ENCODE measurements around the gene CPXM2. TPM values are rescaled to one million over a fixed set of nuclear protein-coding genes. Genes with fewer than 3 reads are reported as not detected.

Gene CPXM2
- total RNA-seq, 1 donor from 2014 or later: not detected

DNA sequence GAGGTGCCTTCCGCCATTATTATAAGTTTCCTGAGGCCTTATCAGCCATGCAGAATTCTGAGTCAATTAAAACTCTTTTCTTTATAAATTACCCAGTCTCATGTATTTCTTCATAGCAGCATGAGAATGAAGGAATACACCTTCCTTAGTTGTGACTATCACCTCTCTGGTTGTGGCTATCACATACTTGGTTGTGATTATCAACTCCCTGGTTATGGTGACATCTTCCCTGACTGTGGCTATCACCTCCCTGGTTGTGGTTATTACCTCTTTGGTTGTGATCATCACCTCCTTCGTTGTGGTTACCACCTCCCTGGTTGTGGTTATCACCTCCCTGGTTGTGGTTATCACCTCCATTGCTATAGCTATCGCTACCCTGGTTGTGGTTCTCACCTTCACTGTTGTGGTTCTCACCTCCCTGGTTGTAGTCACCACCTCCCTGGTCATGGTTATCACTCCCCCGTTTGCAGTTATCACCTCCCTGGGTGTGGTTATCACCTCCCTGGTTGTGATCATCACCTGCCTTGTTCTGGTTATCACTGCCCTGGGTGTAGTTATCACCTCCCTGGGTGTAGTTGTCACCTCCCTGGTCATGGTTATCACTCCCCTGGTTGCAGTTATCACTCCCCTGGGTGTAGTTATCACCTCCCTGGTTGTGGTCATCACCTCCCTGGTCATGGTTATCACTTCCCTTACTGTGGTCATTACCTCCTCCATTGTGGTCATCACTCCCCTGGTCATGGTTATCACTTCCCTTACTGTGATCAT lies 119.5 kb downstream of the CPXM2 start:
- POLR2A ChIA-PET: no interaction called here
- CTCF ChIA-PET: no interaction called here
- TF ChIP-seq CTCF (IDR thresholded peaks at IDR 0.05): no peak

GRCh38 chr10:123769647-123770046 lies 122.0 kb downstream of the CPXM2 start:
- H3K36me3 Mint-ChIP-seq (ENCODE audit: low read depth): no peaks in the 10 kb centered on the region
- peaks cover 4% of the 10 kb centered on the region for H3K9me3 Mint-ChIP-seq
- H3K27ac Mint-ChIP-seq: no peak overlapping the region
- POLR2A ChIA-PET: no interaction called here
- H3K27me3 Mint-ChIP-seq: peaks cover 20% of the 10 kb centered on the region
- TF ChIP-seq CTCF (IDR thresholded peaks at IDR 0.05): no peak
- H3K4me3 Mint-ChIP-seq: no peak overlapping the region
- DNase-seq (no peak), ATAC-seq (ENCODE audit: low read depth) (no peak)
- CTCF ChIA-PET: no interaction called here
- H3K4me1 Mint-ChIP-seq: no peaks in the 10 kb centered on the region
- intact Hi-C loops (cut with micrococcal nuclease): no loop called here

More for the DNA sequence above, 119.5 kb downstream of the CPXM2 start:
- H3K4me3 Mint-ChIP-seq: no peak overlapping the region
- peaks cover 4% of the 10 kb centered on the region for H3K9me3 Mint-ChIP-seq
- ATAC-seq (ENCODE audit: low read depth) (no peak), DNase-seq (no peak)
- no peaks in the 10 kb centered on the region for H3K4me1 Mint-ChIP-seq
- intact Hi-C loops (cut with micrococcal nuclease): no loop called here
- H3K36me3 Mint-ChIP-seq (ENCODE audit: low read depth): no peaks in the 10 kb centered on the region
- peaks cover 11% of the 10 kb centered on the region for H3K27me3 Mint-ChIP-seq
- no peak overlapping the region for H3K27ac Mint-ChIP-seq

GRCh38 chr10:123766761-123767160 lies 124.8 kb downstream of the CPXM2 start:
- Mint-ChIP-seq H3K27ac (no peak overlapping the region), H3K9me3 (no peaks in the 10 kb centered on the region), H3K36me3 (ENCODE audit: low read depth) (no peaks in the 10 kb centered on the region), H3K27me3 (peaks cover 22% of the 10 kb centered on the region), H3K4me1 (no peaks in the 10 kb centered on the region), H3K4me3 (no peak overlapping the region)
- ChIA-PET POLR2A (no interaction called here), CTCF (no interaction called here)
- ATAC-seq (ENCODE audit: low read depth): no peak
- intact Hi-C loops (cut with micrococcal nuclease): no loop called here
- TF ChIP-seq CTCF (IDR thresholded peaks at IDR 0.05): no peak
- DNase-seq: no peak

DNA sequence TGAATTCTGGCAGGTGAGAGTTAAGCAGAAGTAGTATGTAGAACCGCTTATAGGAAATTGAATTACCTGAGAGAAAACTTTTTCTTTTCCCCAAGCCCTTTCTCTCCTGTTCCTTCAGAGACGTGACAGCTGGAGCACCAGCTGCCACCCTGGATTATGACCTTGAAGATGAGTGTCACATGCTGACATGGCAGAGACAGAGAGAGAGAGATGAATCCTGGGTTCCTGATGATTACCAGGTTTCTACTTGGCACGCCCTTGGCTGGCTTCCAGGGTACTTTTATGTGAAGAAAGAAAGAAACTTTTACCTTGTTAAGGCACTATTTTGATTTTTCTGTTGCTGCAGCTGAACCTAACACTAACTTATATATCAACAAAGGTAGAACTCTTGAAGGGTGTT lies 125.6 kb downstream of the CPXM2 start:
- TF ChIP-seq CTCF (IDR thresholded peaks at IDR 0.05): no peak
- Mint-ChIP-seq H3K4me3 (no peak overlapping the region), H3K4me1 (no peaks in the 10 kb centered on the region), H3K36me3 (ENCODE audit: low read depth) (no peaks in the 10 kb centered on the region), H3K9me3 (no peaks in the 10 kb centered on the region), H3K27ac (no peak overlapping the region), H3K27me3 (peaks cover 19% of the 10 kb centered on the region)
- DNase-seq: no peak
- ChIA-PET POLR2A (no interaction called here), CTCF (no interaction called here)
- intact Hi-C loops (cut with micrococcal nuclease): no loop called here
- ATAC-seq (ENCODE audit: low read depth): no peak

- Mint-ChIP-seq H3K4me1 (no peaks in the 10 kb centered on the region), H3K36me3 (ENCODE audit: low read depth) (no peaks in the 10 kb centered on the region), H3K9me3 (no peaks in the 10 kb centered on the region), H3K27me3 (peaks cover 16% of the 10 kb centered on the region), H3K4me3 (no peak overlapping the region), H3K27ac (no peak overlapping the region)
- DNase-seq (no peak), ATAC-seq (ENCODE audit: low read depth) (no peak)
- CTCF ChIA-PET: no interaction called here
- no peak for TF ChIP-seq CTCF (IDR thresholded peaks at IDR 0.05)
- POLR2A ChIA-PET: no interaction called here
- intact Hi-C loops (cut with micrococcal nuclease): no loop called here
Observed at GRCh38 chr10:123761666-123762230, 129.9 kb downstream of the CPXM2 start.
